ENCODE data around the gene CACNB4.
A peak's percentile ranks its signal among the peaks of the same experiment; 100 is the strongest.
"Not testable (repeated sequence)": the region's sequence is repeated elsewhere in the genome, so short reads cannot be mapped to it uniquely, and the experiment has no call there.

Gene CACNB4

DNA sequence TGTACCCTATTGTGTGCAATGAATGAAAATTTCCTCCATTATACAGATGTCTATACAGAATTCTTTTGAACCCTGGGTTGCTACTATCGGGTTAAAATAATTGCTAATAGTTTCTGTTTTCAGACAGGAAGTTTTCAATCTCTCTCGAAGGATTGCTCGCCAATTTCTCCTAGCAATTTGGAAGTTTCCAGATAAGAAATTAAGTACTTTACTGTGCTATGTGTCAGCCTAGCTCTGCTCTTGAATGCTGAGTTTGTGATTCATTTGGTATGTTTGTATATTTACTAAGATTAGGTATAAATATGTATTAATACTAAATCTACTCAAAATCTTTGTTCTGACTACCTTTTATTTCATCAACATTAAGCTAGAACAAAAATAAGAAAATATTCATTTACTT is 196.0 kb downstream of the CACNB4 start:
- DNase-seq, result no peak

DNA sequence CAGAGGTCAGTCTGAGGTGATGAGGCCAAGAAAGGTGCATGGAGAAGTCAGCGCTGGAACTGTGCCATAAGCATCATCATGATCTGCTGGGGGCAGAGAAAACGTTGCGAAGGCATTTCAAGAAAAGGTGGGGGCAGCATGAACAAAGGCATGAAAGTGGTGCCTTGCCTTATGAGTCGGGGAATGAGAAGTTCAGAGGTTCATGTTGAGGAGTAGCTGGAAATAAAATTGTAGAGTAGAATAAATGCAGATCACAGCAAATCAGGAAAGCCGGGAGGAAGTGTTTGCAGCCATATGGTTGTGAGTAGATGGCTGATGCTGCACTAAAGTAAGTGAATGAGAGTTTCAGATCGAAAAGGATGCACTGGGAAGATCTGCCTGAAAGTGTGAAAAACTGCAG is 198.5 kb downstream of the CACNB4 start:
- peak in 3 of 4 experiments; percentile 25 to 52 (median 48) for DNase-seq

DNA sequence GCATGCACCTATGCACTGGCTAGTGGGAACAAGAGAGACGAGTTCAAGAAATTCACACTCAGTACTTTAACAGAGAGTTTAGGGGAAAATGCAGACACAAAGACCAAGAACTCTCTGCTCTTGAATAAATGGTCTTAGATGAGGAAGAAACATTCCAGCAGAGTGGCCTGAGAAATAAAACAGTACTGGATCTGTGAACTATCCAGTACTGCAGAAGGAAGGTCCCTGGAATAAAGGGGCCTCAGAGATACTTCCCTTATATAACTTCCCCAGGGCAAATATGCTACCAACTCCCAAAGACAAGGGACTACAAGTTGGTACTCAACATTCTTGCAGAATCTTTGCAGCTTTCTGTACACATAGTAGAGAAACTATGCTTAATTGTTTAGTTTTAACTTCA is 199.7 kb downstream of the CACNB4 start:
- peak in 2 of 4 experiments; percentile 41 to 53 for DNase-seq

DNA sequence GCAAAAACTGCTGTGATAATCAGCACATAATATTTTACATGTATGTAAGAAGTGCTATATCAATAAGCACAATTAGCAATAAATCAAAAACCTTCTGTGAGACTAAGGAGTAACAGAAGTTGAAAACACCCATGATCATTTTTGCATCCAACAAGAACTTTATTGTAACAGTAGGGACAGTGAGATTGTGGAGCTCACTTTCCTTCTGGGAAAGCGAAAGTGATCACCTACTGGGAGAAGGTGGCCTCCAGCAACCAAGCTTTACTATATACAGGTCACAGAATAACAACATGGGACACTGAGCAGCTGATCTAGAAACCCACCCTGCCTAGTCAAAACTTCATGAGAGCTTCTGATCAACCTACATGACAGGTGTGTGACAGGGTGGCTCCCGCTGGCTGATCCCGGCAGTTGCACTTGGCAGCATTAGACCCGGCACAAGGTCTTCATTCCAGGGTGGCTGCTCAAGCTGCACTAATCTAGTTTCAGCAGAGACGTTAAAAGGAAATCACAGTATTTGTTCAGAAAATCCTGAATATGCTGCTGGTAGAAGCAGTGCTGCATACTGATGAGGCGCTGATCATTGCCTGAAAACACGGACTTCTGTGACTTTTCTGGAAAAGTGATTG is 207.2 kb downstream of the CACNB4 start:
- DNase-seq, result no peak

DNA sequence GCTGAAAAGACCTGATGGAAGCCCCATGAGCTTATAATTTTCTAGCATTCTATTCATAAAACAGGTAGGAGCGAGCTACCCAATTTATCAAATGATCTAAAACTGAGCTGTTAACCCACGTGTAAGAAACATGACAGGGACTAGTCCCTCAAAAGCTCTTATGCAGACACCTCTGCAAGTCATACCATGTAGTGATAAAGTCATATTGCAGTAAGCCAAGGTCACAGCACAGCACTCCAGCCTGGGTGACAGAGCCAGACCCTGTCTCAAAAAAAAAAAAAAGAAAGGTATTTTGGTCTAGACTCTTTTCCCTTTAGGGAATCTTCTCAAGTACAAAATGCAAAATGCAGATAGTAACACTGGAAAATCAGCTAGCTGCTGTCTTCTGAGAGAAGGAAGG is 211.7 kb downstream of the CACNB4 start:
- DNase-seq, result no peak

DNA sequence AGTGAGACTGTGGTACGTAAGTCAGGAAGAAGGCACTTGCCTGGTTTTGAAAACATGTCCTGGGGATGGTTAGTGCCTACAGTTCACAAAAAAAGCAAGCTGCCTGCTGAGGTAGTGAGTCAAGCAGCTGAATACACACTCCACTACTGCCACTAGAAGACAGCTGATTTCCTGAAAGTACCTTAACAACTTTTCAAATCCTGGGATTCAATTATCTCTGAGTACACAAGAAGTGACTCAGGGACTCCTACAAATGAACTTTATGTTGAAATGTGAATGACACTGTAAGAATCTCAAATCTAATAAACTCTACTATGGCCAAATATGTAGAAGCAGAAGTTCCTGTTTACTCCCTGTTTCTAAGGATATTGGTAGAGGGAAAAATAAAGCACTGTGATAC is 212.6 kb downstream of the CACNB4 start:
- peak; percentile 16 to 81 (median 44) for DNase-seq

DNA sequence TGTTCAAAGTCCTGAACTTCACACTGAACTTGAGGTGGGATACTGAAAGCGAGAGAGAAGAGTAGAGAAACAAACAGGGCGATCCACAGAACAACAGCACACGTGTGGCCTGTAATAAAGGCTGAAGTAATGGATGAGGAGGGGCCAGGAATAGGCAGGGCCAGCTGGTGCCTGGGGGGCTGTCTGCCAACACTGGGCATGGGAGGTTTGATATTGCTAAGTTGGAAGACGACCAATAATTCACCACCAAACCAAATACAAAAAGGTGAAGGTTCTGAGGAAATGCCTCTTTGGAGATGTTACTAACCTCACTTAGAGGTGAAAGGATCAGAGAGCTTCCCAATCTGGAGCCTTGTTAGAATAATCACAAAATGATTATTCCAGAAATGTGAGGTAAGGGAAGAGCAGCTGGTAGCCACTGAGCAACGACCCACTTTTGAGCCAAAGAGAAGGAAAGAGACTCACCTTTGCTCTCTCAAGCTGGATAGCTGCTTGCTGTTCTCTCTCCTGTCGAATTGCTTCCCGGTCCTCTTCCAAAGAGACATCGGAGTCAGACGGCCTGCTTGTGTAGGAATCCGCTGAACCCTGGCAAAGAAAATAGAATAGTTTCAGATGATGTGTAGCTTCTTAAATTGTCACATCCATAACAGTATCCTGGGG is 215.9 kb downstream of the CACNB4 start:
- no peak for DNase-seq

DNA sequence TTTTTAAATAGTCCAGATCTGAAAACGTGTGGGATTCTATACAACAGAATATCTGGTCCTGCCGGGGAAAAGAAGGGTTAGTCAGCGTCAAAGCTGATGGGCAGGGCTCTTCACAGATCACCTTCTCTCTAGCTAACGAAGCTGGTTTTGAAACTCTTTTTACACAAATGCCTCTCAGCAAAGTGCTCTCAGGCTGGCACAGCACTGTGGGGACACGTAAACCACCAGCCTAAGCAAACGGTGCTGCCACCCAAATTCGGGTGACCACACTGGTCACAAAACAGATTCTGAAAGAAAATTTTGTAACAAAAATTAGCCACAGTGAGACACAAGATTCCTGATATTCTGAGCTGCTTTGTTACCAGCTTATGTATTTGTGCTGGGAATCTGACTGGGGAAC is 217.5 kb downstream of the CACNB4 start:
- DNase-seq, result no peak

DNA sequence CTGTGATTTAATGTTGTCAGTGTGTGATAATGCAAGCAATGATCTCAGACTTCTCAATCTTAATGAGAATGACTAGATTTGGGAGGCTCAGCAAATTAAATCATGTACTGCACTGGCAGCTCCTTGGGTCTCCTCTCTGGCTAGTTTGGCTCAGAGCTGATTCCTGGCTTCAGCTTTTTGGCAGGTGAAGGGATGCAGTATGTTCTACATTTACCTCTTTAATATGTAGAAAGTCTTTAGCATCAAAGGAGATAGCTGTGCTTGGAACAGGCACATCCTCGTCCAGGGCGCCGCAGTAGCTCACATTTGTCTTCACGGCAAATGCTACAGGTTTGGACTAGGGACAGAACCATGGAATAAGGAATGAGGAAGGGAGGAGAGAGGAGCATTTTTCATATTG is 218.3 kb downstream of the CACNB4 start:
- DNase-seq, result no peak

DNA sequence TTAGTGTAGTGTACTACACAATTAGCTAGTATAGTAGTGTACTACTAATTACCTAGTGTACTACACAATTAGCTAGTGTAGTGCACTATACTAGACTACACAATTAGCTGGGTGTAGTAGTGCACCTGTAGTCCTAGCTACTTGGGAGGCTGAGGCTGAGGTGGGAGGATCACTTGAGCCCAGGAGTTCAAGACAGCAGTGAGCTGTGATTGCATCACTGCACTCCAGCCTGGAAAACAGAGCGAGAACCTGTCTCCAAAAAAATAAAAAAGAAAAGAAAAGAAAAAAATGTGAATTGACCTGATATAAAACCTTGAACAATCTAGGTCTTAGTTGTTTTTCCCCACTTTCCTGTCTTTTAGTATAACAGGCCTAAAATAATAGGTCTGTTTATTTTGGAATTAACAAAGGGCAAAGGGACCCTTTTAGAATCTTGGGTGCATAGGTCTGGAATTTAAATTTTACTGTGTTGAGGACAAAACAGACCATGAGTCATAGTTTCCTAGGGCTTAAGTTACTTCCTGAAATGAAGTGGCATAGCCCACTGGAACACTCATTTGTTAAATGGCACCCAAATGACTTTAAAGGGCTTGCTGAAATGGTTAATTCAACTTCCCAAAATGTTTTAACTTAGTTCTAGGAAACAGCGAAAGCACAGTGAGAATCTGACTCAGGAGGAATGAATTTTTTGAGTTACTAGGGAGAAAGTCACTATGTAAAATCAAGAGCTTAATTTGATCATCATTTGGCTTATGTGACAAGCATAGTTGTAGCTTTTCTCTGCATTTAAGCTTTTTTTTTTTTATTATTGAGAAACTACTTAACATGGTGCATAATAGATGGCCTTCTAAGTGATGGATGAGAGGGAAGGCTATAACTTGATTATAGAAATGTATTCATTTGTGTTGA is 219.9 kb downstream of the CACNB4 start:
- peak; percentile 57 to 93 (median 76) for DNase-seq

DNA sequence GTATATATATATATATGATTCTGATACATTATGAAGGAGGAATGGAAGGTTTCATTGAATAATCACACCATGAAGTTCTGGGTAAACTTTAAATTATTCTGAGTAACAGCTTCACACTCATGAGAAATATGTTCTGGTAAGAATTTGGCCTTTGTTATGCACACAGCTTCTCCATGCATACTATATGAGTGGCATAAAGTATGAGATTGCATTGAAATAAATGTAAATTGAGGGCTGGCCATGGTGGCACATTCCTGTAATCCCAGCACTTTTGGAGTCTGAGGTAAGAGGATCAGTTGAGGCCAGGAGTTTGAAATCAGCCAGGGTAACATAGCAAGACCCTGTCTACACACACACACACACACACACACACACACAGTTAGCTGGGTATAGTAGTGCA is 220.6 kb downstream of the CACNB4 start:
- DNase-seq, result no peak

DNA sequence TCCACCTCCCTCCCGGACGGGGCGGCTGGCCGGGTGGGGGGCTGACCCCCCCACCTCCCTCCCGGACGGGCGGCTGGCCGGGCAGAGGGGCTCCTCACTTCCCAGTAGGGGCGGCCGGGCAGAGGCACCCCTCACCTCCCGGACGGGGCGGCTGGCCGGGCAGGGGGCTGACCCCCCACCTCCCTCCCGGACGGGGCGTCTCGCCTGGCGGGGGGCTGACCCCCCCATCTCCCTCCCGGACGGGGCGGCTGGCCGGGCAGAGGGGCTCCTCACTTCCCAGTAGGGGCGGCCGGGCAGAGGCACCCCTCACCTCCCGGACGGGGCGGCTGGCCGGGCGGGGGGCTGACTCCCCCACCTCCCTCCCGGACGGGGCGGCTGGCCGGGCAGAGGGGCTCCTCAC is 223.2 kb downstream of the CACNB4 start:
- not testable (repeated sequence) for DNase-seq

DNA sequence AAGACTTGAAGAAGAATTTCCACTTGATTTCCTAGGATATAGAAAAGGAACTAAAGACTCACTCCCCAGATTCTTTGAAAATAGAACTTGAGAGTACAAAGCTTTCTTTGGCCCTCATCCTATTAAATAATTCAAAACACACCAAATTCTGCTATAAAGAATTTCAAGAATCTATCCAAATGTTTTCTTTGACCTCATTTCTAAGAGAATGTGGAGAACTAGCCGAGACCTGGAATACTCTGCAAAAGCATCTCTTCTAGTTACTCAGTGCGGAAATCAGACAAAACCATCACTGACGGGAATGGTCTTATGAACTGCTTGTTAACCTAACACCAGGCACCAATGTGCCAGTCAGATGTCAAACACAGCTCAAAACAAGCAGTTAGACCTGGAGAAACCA is 226.4 kb downstream of the CACNB4 start:
- no peak for DNase-seq

DNA sequence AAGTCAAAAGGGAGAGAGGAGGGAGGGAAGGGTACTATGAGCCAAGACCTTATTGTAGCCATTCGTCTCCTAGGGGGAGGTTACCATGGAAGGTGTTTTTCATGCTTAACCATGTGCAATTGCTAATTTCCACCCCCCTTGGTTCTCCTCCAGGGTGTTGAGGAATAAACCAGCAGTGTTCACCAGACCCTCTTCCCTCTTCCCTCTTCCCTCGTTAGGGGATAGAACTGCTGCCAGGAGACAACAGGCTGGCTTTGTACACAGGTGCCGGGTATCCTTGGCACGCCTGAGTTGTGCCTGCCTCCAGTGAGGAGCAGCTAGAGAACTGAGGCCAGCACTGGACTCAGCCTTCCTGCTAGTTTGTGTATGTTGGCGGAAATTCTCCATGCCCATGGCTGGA is 229.6 kb downstream of the CACNB4 start:
- no peak for DNase-seq

DNA sequence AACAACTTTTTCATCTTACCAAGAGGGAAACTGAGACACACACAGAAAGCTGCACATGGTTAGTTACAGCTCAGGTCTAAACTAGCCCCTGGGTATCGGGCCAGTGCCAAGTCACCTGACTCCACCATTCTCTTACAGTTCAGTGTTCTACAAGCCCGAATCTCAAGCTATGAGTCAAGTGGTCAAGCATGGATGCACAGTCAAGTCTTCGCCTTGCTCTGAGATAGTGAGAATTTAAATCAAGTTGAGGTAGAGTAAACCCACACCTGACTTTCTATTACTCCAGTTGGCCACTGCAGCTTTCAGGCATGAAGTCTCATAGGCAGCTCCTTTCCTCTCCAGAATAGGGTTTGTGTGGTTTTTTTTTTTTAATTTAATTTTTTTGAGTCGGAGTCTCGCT is 236.1 kb downstream of the CACNB4 start:
- no peak for DNase-seq

DNA sequence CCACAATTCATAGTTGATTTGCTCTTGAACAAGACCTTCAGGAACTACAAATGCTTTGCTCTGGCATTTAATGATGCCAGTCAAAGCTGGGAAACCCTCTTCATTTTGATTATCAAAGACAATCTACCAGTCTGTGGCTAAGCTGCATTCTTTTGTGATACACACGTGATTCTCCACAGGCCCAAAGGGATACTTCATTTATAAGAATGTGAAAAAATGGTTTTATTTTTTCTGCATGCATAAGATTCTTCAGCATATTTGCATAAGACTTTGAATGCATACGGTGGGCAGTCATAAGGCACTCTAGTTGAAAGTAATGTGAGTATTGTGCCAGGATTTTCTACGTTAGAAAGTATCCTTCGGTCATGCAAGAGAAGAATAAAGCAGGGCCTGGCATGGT is 237.7 kb downstream of the CACNB4 start:
- DNase-seq, result no peak

DNA sequence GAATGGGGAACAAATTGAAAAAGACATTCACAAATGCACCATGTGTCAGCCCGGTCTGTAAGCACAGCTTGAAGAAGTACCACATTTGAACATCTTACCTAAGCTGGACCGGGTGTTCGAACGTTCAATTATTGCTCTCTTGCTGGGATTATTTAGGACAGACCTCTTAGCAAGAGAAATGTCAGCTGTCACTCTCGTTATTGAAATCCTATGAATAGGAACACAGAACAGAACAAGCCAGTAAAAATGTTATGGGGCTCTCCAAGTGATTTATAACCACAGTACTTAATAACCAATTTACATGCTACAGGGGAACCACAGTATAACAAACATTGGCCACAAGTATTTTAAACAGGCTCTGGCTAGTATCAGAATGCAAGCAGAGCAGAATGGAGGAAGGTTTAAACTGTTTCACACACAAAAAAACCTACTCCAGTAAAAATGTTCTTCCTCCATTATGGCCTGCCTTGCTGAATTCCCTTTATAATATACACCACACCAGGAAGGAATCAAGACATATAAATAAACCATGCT is 238.2 kb downstream of the CACNB4 start:
- no peak for DNase-seq

DNA sequence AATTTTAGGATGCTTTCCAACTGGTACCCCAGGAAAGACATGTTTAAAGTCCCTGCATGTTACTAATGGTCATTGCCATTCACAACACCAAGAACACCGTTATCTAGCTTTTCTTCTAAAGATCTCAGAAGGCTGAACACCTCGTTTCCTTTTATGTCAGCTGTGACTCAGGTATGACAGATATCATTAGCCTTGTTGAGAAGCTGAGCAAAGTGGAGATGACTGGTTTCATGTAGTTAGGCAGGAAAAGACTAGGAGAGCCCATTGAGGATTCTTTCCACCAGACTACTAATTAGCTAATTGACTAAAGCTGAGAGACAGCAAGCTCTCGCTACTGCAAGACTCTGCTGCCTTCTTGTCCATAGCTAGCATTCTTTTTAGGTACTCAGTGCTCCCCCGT is 238.6 kb downstream of the CACNB4 start:
- DNase-seq, result no peak

DNA sequence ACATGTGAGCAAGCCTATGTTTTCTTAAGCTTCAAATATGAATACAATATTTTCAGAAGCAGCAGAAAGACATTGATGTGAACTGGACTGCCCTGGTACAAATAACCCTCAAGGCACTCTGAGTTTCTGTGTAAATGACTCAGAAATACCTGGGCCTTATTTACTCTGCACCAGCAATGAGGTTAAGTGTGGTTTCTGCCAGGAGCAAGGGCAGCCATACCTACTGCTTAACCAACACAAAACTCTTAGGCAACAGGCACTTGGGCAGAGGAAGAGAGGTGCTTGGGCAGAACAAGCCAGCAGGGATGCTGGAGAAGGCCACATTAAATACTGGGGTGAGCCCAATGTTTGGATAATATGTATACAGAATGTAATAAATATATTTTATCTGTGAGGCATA is 241.2 kb downstream of the CACNB4 start:
- DNase-seq, result no peak

DNA sequence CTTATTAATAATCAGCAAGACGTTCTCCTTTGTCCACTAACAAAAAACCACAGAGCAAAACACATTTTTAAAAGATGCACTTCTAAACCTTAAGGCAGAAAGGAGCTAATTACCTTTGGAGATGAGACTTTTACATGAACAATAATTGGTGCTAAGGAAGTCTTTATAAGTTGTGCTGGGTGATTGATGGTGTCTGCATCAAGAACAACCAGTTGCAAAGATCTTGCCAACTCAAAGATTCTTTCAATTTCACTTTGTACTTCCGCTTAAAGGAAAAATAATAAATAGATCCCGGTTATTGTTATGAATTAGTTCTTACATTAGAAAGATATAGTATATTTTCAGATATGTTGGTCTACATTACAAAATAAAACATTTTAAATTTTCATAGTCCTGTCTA is 243.7 kb downstream of the CACNB4 start:
- DNase-seq, result no peak

DNA sequence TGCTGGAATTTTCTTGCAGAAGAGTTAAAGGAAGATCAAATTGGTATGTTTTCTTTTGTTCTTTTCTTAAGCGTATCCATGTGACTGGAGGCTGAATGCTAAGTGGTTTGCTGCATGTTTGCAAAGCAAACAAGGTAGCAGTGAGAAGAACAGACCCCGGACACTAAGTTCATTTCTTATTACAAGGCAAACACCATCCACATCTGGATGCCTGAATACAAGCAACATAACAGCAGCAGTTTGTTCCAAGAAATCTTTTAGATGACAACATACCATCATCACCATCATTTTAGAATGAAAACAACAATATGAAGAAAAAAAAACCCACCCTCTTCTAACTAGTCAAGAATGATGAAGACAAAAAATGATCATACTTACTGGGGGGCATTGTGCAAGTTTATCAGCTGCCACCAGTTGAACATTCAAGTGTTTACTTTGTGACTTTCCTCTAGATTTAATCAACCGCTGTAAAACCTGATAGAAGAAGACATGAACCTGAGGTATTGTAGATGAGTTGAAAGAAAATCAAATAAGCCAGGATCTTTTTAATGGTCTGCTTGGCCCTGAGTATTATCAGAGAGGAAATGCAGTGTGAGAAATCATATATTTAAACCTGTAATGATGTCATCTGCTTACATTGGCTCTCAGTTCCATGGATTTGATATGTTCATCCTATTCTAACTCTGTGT is 245.6 kb downstream of the CACNB4 start:
- DNase-seq, result no peak

DNA sequence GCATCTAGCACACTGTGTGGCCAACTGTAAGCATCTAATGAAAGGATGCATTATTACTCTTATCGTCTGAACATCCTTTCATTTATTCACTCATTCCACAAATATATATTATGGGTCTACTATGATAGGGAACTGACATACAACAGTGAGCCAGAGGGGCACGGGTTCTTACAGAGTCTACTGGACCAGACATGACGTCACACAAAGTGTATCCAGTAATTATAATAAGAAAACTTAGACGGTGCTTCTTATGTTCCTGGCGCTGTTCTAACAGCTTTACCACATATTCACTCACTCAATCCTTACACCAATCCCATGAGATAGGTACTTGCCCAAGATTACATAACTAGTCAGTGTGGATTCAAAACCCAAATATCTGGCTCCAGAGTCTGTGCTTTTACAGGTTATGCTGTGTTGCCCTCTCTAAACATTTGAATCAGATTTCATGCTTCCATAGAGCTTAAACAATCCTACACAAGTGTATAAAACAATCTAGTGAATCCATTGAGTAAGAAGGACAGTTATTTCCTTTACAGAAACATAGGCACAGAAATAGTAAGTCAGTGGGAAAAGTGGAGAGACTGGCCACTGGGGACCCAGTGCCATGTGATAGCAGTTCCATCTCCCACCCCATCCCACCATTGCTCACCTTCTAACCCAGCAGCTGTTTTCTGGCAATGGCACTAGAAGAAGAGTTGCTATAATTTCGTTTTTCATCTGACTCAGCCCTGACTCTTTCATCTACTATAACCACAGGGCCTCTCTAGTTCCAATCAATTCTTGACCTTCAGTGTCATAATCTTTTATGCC is 246.4 kb downstream of the CACNB4 start:
- no peak for DNase-seq

Measured in suppressor macrophage (primary cell).